ENCODE data around the gene MVB12B. TPM values are rescaled to one million over a fixed set of nuclear protein-coding genes. Genes with fewer than 3 reads are reported as not detected.

MVB12B gene
- polyA plus RNA-seq, 1 experiment, result 4.4 TPM

DNA sequence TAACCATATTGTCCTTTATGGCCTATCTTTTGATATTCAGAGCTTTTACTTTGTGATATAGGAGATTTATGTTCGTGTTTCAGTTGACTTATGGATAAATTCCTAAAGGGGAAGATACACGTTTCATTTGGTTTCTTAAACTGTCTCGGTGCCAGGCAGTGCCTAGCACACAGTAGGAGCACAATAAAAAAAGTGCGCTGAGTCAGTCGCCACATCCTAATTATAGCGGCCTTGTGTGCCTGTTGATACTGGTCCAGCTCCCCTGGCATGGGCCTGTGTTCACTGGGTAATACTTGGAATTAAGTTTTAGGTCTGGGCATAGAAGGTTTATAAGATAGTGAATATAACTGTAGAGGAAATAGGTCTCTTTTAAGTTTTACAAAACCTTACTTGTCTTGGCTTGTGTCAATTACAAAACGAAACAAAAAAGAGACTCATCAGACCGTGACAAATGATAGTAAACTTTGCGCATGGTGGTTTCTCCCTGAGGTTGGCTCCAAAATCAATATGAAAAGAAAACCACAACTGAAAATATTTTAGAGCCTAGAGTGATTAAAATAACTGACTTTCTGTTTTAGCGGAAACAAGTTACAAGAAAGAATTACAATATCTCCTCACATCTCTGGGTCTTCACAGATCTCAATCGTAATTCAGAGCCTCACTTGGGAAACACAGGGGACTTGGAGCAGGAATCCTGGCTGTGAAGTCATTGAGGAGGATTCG is 84.8 kb downstream of the MVB12B start:
- no peak for DNase-seq (ENCODE audit: low read depth, low spot score)
- TF ChIP-seq, protein P1, sequence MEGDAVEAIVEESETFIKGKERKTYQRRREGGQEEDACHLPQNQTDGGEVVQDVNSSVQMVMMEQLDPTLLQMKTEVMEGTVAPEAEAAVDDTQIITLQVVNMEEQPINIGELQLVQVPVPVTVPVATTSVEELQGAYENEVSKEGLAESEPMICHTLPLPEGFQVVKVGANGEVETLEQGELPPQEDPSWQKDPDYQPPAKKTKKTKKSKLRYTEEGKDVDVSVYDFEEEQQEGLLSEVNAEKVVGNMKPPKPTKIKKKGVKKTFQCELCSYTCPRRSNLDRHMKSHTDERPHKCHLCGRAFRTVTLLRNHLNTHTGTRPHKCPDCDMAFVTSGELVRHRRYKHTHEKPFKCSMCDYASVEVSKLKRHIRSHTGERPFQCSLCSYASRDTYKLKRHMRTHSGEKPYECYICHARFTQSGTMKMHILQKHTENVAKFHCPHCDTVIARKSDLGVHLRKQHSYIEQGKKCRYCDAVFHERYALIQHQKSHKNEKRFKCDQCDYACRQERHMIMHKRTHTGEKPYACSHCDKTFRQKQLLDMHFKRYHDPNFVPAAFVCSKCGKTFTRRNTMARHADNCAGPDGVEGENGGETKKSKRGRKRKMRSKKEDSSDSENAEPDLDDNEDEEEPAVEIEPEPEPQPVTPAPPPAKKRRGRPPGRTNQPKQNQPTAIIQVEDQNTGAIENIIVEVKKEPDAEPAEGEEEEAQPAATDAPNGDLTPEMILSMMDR (IDR thresholded peaks at IDR 0.05; ENCODE audit: low read depth, low read length), result no peak
- Histone ChIP-seq H3K4me3 (ENCODE audit: low read depth, low read length) (no peak overlapping the region), H3K27me3 (ENCODE audit: control insufficient read depth, insufficient read depth, low read length) (no peaks in the 10 kb centered on the region), H3K9me3 (ENCODE audit: control insufficient read depth, insufficient read depth, low read length) (no peaks in the 10 kb centered on the region; the same call in 1 of the 2 replicates), H3K27ac (ENCODE audit: low read depth, low read length) (no peak overlapping the region)
- POLR2A ChIA-PET, result no interaction called here
- CTCF ChIA-PET, result no interaction called here

DNA sequence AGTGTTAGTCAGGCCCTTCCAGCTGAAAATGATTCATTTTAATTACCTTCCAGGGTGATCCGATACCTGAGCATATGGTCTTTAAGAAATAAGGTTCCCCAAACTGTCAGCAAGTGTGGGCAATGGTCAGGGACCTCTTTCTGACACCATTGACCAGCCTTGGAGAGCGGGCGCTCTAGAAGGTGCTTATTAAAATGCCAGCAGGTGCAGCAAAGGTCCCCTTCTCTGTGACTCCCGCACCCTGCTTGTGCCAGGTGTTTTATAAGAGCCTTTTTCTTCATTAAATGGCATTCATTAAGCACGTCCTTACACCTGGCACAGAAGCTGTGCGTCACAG is 85.3 kb downstream of the MVB12B start:
- ChIA-PET POLR2A (no interaction called here), CTCF (no interaction called here)
- no peak for DNase-seq (ENCODE audit: low read depth, low spot score)
- no peak overlapping the region for H3K4me3 ChIP-seq (ENCODE audit: low read depth, low read length)
- no peaks in the 10 kb centered on the region; the same call in 1 of the 2 replicates for H3K9me3 ChIP-seq (ENCODE audit: control insufficient read depth, insufficient read depth, low read length)
- TF ChIP-seq, protein P1 (IDR thresholded peaks at IDR 0.05; ENCODE audit: low read depth, low read length), result no peak
- H3K27me3 ChIP-seq (ENCODE audit: control insufficient read depth, insufficient read depth, low read length), result no peaks in the 10 kb centered on the region
- H3K27ac ChIP-seq (ENCODE audit: low read depth, low read length), result no peak overlapping the region

DNA sequence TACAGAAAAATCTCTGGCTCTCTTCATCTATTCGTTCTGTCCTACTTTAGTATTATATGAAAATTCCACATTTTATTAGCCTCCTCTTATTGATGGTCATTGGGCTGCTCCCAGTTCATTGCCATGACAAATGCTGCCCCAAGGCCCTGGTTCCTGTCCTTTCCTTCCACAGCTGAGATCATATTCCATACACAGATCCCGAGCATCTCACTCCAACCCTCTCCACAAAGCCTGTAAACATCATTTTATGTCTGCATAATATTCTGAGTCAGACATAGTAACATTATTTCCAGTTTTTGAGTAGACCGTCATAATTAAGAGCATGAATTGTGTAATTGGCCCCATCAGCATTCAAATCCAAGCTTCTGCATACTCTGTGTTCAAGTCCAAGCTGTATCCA is 86.3 kb downstream of the MVB12B start:
- TF ChIP-seq, protein P1 (IDR thresholded peaks at IDR 0.05; ENCODE audit: low read depth, low read length), result no peak
- no peak overlapping the region for H3K27ac ChIP-seq (ENCODE audit: low read depth, low read length)
- CTCF ChIA-PET, result no interaction called here
- H3K9me3 ChIP-seq (ENCODE audit: control insufficient read depth, insufficient read depth, low read length), result no peaks in the 10 kb centered on the region; the same call in 1 of the 2 replicates
- no peaks in the 10 kb centered on the region for H3K27me3 ChIP-seq (ENCODE audit: control insufficient read depth, insufficient read depth, low read length)
- H3K4me3 ChIP-seq (ENCODE audit: low read depth, low read length), result no peak overlapping the region
- no peak for DNase-seq (ENCODE audit: low read depth, low spot score)
- POLR2A ChIA-PET, result no interaction called here

DNA sequence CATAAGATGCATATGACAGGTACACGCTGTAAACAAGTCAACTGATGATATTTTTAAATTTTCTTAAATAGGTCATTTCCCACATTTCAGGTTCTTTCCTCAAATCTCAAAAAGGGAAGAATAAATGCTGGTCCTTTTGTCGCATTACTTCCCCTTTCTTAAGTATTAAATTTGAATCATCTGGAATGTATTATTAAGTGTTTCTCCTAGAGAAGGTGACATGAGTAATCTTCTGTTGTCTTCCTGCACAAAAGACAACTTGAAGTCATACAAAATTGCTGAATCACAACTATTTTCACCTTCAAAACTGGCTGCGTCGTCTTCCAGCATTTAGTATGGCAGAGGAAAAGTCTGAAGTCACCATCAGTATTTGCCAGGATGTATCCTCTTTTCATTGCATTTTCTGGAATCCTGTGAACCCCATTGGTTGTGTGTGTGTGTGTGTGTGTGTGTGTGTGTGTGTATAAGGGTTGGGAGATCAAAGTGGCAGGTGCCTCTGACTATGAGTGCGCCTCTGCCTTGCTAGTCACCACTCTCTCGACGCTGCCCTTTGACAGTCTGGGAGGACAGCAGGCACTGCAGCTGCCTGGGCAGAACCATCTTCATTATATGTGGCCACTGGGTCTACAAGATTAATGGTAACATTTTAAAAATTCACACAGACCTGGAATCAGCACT is 86.9 kb downstream of the MVB12B start:
- POLR2A ChIA-PET, result no interaction called here
- TF ChIP-seq, protein P1 (IDR thresholded peaks at IDR 0.05; ENCODE audit: low read depth, low read length), result no peak
- CTCF ChIA-PET, result interaction anchor here (1.3 to 1.4 kb wide), 2 partner anchors 15 to 77 kb away, joined by 4 to 6 read pairs; no protein-coding TSS in a partner anchor
- no peak overlapping the region for H3K4me3 ChIP-seq (ENCODE audit: low read depth, low read length)
- no peaks in the 10 kb centered on the region for H3K27me3 ChIP-seq (ENCODE audit: control insufficient read depth, insufficient read depth, low read length)
- no peak for DNase-seq (ENCODE audit: low read depth, low spot score)
- no peak overlapping the region for H3K27ac ChIP-seq (ENCODE audit: low read depth, low read length)
- no peaks in the 10 kb centered on the region; the same call in 1 of the 2 replicates for H3K9me3 ChIP-seq (ENCODE audit: control insufficient read depth, insufficient read depth, low read length)

DNA sequence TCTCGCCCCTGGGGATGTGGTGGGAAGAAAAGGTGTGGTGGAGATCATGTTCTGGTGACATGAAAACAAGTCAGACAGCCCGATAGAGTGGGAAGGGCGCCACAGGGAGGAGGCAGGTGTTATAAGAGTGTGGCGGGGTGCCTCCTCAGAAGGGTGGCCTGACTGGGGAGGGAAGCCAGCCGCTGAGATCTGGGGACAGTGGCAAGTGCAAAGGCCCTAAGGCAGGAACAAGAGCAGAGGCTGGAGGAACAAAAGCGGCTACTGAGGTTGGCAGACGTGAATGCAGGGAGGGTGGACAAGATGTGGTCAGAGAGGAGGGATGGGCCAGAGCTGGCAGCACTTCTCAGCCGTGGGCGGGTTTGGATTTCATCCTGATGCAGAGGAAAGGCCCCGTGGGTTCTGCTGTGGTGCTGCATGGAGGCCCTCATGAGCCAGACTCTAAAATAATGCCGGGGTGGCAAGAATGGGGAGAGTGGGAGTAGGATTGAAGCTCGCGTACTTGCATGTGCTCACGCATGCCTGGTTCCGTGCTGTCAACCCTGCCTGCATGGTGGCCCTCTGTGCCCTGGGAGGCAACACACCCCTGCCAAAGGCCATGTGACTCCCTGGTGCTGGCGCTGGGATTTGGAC is 89.2 kb downstream of the MVB12B start:
- TF ChIP-seq, protein P1 (IDR thresholded peaks at IDR 0.05; ENCODE audit: low read depth, low read length), result no peak
- Histone ChIP-seq H3K27ac (ENCODE audit: low read depth, low read length) (no peak overlapping the region), H3K27me3 (ENCODE audit: control insufficient read depth, insufficient read depth, low read length) (no peaks in the 10 kb centered on the region), H3K4me3 (ENCODE audit: low read depth, low read length) (no peak overlapping the region), H3K9me3 (ENCODE audit: control insufficient read depth, insufficient read depth, low read length) (no peaks in the 10 kb centered on the region; the same call in 1 of the 2 replicates)
- ChIA-PET CTCF (no interaction called here), POLR2A (no interaction called here)
- no peak for DNase-seq (ENCODE audit: low read depth, low spot score)

Data from AG04450 (cell line).